Memory B cell (primary cell): ENCODE measurements around the gene CEP85.

Source experiments
- ATAC-seq: fragments of 150-1000 bp; cut with Tn5 transposase; 2 replicates; pipeline ENCODE4 v1.10.0; 2021; ENCODE audit warnings: low read depth, mild to moderate bottlenecking, moderate library complexity
- DNase-seq, 2 donors: peaks; one replicate each; pipeline ENCODE4 v3.0.0; 2022; ENCODE audit warnings: low spot score in 2 of 2
- H3K27ac Mint-ChIP-seq: one replicate; pipeline ENCODE4 v1.8.0; 2022; ENCODE audit warnings: mild to moderate bottlenecking, moderate library complexity, mixed read lengths
- H3K27me3 Mint-ChIP-seq: one replicate; pipeline ENCODE4 v1.8.0; 2022; ENCODE audit warnings: mixed read lengths
- H3K36me3 Mint-ChIP-seq: one replicate; pipeline ENCODE4 v1.8.0; 2022; ENCODE audit warnings: mild to moderate bottlenecking, mixed read lengths
- H3K4me1 Mint-ChIP-seq: one replicate; pipeline ENCODE4 v1.8.0; 2022; ENCODE audit warnings: mixed read lengths
- H3K4me3 Mint-ChIP-seq: one replicate; pipeline ENCODE4 v1.8.0; 2022; ENCODE audit warnings: mild to moderate bottlenecking, moderate library complexity, mixed read lengths
- H3K9me3 Mint-ChIP-seq: one replicate; pipeline ENCODE4 v1.8.0; 2022; ENCODE audit warnings: mixed read lengths

The CEP85 gene

GRCh38 chr1:26252718-26253117 lies 18.7 kb downstream of the CEP85 start:
- DNase-seq, result no peak
- Mint-ChIP-seq H3K27ac (no peak overlapping the region), H3K27me3 (no peaks in the 10 kb centered on the region), H3K4me1 (peaks cover 5% of the 10 kb centered on the region), H3K4me3 (no peak overlapping the region), H3K36me3 (peaks cover 11% of the 10 kb centered on the region), H3K9me3 (no peaks in the 10 kb centered on the region)
- ATAC-seq, result no peak

- Mint-ChIP-seq H3K9me3 (no peaks in the 10 kb centered on the region), H3K36me3 (peaks cover 18% of the 10 kb centered on the region), H3K27me3 (no peaks in the 10 kb centered on the region), H3K27ac (peak overlapping the region; percentile 25), H3K4me1 (peaks cover 9% of the 10 kb centered on the region), H3K4me3 (no peak overlapping the region)
- no peak for ATAC-seq
- no peak for DNase-seq
Observed at GRCh38 chr1:26254404-26254803, 20.4 kb downstream of the CEP85 start.

- Mint-ChIP-seq H3K4me1 (peaks cover 13% of the 10 kb centered on the region), H3K9me3 (no peaks in the 10 kb centered on the region), H3K36me3 (peaks cover 21% of the 10 kb centered on the region), H3K27ac (no peak overlapping the region), H3K4me3 (no peak overlapping the region), H3K27me3 (no peaks in the 10 kb centered on the region)
- DNase-seq, result no peak
- no peak for ATAC-seq
Observed at GRCh38 chr1:26257222-26257621, 23.2 kb downstream of the CEP85 start.

- Mint-ChIP-seq H3K9me3 (no peaks in the 10 kb centered on the region), H3K4me3 (no peak overlapping the region), H3K4me1 (peaks cover 13% of the 10 kb centered on the region), H3K36me3 (peaks cover 27% of the 10 kb centered on the region), H3K27ac (no peak overlapping the region), H3K27me3 (no peaks in the 10 kb centered on the region)
- ATAC-seq (peak; percentile 56), DNase-seq (no peak)
Observed at GRCh38 chr1:26259005-26259404, 25.0 kb downstream of the CEP85 start.

GRCh38 chr1:26259578-26259977 lies 25.6 kb downstream of the CEP85 start:
- H3K36me3 Mint-ChIP-seq, result peaks cover 27% of the 10 kb centered on the region
- no peak for DNase-seq
- no peak overlapping the region for H3K27ac Mint-ChIP-seq
- no peaks in the 10 kb centered on the region for H3K9me3 Mint-ChIP-seq
- peaks cover 13% of the 10 kb centered on the region for H3K4me1 Mint-ChIP-seq
- no peaks in the 10 kb centered on the region for H3K27me3 Mint-ChIP-seq
- peak; percentile 43 for ATAC-seq
- H3K4me3 Mint-ChIP-seq, result no peak overlapping the region

GRCh38 chr1:26263212-26263611 lies 29.2 kb downstream of the CEP85 start:
- no peak for ATAC-seq

GRCh38 chr1:26265405-26265804 lies 31.4 kb downstream of the CEP85 start:
- H3K27me3 Mint-ChIP-seq, result no peaks in the 10 kb centered on the region
- no peak for DNase-seq
- peaks cover 34% of the 10 kb centered on the region for H3K36me3 Mint-ChIP-seq
- H3K27ac Mint-ChIP-seq, result no peak overlapping the region
- H3K9me3 Mint-ChIP-seq, result peaks cover 6% of the 10 kb centered on the region
- no peak overlapping the region for H3K4me3 Mint-ChIP-seq
- ATAC-seq, result peak; percentile 65
- no peaks in the 10 kb centered on the region for H3K4me1 Mint-ChIP-seq

More at GRCh38 chr1:26263212-26263611, 29.2 kb downstream of the CEP85 start:
- H3K27me3 Mint-ChIP-seq, result no peaks in the 10 kb centered on the region
- peaks cover 8% of the 10 kb centered on the region for H3K4me1 Mint-ChIP-seq
- no peak for DNase-seq
- no peak overlapping the region for H3K4me3 Mint-ChIP-seq
- H3K27ac Mint-ChIP-seq, result peak overlapping the region; percentile 30
- H3K36me3 Mint-ChIP-seq, result peaks cover 21% of the 10 kb centered on the region
- no peaks in the 10 kb centered on the region for H3K9me3 Mint-ChIP-seq

- H3K4me1 Mint-ChIP-seq, result no peaks in the 10 kb centered on the region
- no peak for DNase-seq
- no peak overlapping the region for H3K4me3 Mint-ChIP-seq
- peaks cover 6% of the 10 kb centered on the region for H3K9me3 Mint-ChIP-seq
- ATAC-seq, result no peak
- H3K36me3 Mint-ChIP-seq, result peaks cover 37% of the 10 kb centered on the region
- no peaks in the 10 kb centered on the region for H3K27me3 Mint-ChIP-seq
- H3K27ac Mint-ChIP-seq, result no peak overlapping the region
Observed at GRCh38 chr1:26268290-26269197, 34.5 kb downstream of the CEP85 start.

- H3K9me3 Mint-ChIP-seq, result peaks cover 6% of the 10 kb centered on the region
- H3K27me3 Mint-ChIP-seq, result no peaks in the 10 kb centered on the region
- H3K4me1 Mint-ChIP-seq, result peaks cover under 1% of the 10 kb centered on the region
- peaks cover 32% of the 10 kb centered on the region for H3K36me3 Mint-ChIP-seq
- DNase-seq, result no peak
- no peak overlapping the region for H3K4me3 Mint-ChIP-seq
- no peak overlapping the region for H3K27ac Mint-ChIP-seq
- no peak for ATAC-seq
Observed at GRCh38 chr1:26269198-26269550, 35.2 kb downstream of the CEP85 start.

- Mint-ChIP-seq H3K27me3 (no peaks in the 10 kb centered on the region), H3K4me1 (peaks cover 31% of the 10 kb centered on the region), H3K27ac (peak overlapping the region; percentile 2), H3K36me3 (peaks cover 16% of the 10 kb centered on the region), H3K4me3 (no peak overlapping the region), H3K9me3 (no peaks in the 10 kb centered on the region)
- no peak for ATAC-seq
- no peak for DNase-seq
Observed at GRCh38 chr1:26274801-26275425, 40.9 kb downstream of the CEP85 start.

GRCh38 chr1:26275580-26276431 lies 41.8 kb downstream of the CEP85 start:
- DNase-seq (peak; percentile 78 to 83), ATAC-seq (peak; percentile 61)
- Mint-ChIP-seq H3K4me1 (peaks cover 37% of the 10 kb centered on the region), H3K36me3 (peaks cover 11% of the 10 kb centered on the region), H3K27me3 (no peaks in the 10 kb centered on the region), H3K9me3 (no peaks in the 10 kb centered on the region), H3K27ac (peak overlapping the region; percentile 72), H3K4me3 (peak overlapping the region; percentile 64)

GRCh38 chr1:26276432-26276838 lies 42.4 kb downstream of the CEP85 start:
- peak overlapping the region; percentile 81 for H3K27ac Mint-ChIP-seq
- DNase-seq, result no peak
- no peaks in the 10 kb centered on the region for H3K27me3 Mint-ChIP-seq
- peaks cover 42% of the 10 kb centered on the region for H3K4me1 Mint-ChIP-seq
- no peaks in the 10 kb centered on the region for H3K9me3 Mint-ChIP-seq
- peaks cover 13% of the 10 kb centered on the region for H3K36me3 Mint-ChIP-seq
- ATAC-seq, result no peak
- no peak overlapping the region for H3K4me3 Mint-ChIP-seq

- Mint-ChIP-seq H3K27ac (peak overlapping the region; percentile 81), H3K9me3 (no peaks in the 10 kb centered on the region), H3K27me3 (no peaks in the 10 kb centered on the region), H3K4me1 (peaks cover 47% of the 10 kb centered on the region), H3K4me3 (no peak overlapping the region), H3K36me3 (peaks cover 12% of the 10 kb centered on the region)
- no peak for ATAC-seq
- no peak for DNase-seq
Observed at GRCh38 chr1:26277261-26277661, 43.3 kb downstream of the CEP85 start.

- peaks cover 51% of the 10 kb centered on the region for H3K4me1 Mint-ChIP-seq
- peaks cover 11% of the 10 kb centered on the region for H3K36me3 Mint-ChIP-seq
- H3K27ac Mint-ChIP-seq, result no peak overlapping the region
- DNase-seq (no peak), ATAC-seq (no peak)
- no peaks in the 10 kb centered on the region for H3K27me3 Mint-ChIP-seq
- no peak overlapping the region for H3K4me3 Mint-ChIP-seq
- H3K9me3 Mint-ChIP-seq, result no peaks in the 10 kb centered on the region
Observed at GRCh38 chr1:26277719-26278118, 43.7 kb downstream of the CEP85 start.
